HG02970 (cell line): ENCODE results near the gene STON2.

Experiments
- ATAC-seq: cut with Tn5 transposase; IDR thresholded peaks from one replicate; pipeline ENCODE4 v1.9.1; 2021; ENCODE audit warnings: mild to moderate bottlenecking, moderate library complexity, moderate number of reproducible peaks; ENCODE audit not compliant: unreplicated experiment, low FRiP score

The STON2 gene

DNA sequence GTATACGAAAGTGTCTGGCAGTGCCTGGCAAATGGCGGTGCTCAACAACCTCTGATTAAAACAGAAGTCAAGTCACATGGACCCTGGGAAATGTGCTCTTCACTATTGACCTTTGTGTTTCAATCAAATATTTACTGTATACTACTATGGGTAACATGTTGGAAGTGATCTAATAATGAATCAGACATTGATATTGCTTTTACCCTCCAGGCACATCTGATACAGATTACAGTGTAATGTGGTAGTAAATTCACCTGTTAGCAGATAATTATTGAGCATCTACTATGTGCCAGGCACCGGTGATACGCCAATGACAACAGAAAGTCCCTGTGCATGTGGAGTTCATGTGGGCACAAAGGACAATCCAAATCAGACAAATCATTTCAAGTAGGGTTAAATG lies 63.1 kb downstream of the STON2 start:
- no peak for ATAC-seq

DNA sequence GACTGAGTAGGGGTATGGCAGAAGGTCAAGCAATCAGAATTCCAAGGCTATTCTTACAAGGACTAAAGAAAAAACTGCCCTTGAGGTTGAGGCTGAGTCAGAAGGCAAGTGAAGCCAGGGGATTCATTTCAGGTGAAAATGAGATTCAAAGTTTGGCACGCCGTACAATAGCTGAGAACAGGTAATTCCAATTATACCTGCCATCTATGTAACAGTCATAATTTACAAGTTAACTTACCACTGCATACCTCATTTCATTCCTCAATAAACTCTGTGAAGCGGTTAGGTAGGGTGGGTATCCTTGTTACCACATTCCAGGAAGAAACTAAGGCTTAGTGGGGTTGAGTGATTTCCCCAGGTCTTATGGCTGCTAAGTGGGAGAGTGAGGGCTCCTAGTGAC lies 64.1 kb downstream of the STON2 start:
- ATAC-seq, result no peak

DNA sequence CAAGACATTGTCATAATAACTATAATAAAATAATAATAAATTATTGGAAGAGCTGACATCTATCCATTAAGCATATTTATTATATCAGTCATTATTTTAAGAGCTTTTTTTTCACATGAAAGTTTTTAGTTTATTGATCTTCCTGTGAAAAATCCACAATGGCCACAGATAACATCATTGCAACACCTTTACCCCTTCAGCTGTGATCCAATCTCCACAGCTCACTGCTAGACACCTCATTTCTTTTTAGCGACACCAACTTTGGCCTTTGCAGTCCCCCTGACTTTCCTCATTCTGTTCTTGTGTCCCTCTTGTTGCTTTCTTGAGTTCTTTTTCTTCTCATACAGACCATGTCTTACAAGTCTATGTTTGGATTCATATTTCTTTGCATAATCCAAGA lies 67.4 kb downstream of the STON2 start:
- no peak for ATAC-seq

DNA sequence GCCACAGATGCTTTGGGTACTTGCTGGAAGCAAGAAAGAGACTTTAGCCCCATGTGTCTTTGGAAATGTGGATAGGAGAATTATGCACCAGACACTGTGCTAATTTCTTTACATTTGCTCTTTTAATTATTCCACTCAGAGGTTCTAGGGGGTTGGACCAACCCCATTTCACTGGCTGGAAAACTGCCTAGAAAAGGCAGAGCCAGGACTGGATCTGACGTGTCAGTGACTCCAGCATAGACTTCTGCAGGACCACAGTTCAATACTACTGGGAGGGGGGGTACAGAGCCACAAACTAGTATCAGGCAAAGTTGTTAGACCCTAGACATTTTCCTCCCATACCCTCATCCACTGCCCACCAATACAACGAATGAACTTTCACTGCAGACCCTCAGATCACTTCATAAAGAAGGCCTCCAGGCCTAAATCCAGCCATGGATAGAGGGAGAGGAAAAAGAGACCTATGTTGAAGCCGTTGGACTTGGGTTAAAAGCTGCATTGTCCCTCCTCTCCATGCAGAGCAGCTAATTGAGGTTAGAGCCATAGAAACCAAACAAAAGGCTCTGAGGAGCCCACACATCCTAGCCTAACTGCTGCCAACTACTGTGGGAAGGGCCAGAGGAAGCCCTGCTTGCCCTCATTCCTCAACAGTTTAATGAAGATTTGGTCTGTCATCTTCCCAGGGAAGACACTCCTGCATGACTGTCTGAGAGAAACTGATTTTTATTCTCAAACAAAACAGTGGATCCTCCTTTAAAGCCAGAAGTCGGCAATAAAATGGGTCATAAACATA lies 68.7 kb downstream of the STON2 start:
- no peak for ATAC-seq

DNA sequence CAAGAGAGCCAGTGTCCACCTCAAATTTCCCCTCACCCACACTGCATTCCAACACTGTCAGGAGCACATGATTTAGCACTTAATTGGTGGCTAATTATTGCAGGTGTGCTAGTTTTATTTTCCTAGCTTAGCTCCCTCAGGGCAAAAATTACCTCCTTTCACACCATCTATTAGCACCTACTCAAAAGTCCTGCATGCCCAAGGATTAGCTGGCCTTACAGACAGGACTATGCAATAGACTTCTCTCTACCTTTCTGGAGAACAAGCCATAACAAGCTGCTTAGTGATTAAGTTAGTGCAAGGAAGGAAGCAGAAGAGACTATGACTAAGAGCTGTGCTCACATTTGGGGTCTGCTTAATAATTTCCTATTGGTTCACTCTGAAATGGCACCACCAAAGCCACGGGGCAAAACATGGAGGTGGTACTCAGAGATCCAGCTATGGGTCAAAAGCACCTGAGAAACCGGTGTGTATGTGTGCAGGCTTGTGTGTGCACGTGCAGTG lies 69.5 kb downstream of the STON2 start:
- ATAC-seq, result no peak

DNA sequence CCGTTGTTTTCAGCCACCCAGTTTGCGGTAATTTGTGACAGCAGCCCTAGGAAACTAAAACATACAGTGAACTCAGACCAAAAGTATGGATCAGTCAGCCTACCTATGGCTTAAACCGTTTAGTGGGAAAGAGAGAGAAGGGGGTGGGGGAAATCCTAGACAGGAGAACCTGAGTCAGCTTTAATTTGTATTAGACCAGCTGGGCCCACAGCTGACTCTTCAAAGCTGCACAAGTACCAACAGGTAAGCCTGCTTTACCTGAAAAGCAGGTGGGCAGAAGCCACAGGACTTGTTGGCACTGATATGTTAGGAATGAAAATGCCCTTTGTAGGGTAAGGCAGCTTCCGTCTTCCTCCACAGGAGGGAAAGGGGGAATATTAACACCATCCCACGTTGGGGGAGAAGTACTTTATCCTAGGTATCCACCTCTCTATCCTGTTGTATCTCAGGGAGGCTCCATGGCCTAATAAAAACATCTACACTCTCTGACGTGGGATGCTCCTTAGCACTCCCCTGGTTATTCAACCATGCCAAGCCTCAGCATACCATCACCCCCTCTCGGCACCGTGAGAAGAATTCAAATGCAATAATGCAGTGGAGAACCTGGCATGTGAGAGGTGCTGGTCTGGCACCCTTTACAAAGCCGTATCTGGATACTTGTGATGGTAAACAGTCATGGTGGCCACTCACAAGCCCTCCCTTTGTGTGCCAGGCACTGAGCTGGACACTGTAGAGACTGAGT lies 70.3 kb downstream of the STON2 start:
- no peak for ATAC-seq

DNA sequence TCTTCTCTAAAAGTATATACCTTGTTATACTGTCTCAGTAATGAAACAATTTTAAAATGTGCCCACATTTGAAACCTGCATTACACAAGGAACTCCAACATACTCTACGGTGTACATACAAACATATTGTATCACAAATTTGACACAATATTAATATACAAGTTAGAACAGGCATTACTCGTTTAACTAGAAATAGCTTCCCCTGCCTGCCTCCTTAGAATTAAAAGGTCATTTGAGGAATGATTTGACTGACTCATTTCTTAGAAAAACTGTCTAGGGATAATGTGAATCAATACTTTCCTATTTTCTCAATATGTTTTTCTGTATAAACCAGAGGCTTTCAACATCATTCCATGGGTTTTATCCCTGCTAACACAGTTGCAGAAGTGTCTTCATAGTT lies 73.7 kb downstream of the STON2 start:
- ATAC-seq, result no peak

DNA sequence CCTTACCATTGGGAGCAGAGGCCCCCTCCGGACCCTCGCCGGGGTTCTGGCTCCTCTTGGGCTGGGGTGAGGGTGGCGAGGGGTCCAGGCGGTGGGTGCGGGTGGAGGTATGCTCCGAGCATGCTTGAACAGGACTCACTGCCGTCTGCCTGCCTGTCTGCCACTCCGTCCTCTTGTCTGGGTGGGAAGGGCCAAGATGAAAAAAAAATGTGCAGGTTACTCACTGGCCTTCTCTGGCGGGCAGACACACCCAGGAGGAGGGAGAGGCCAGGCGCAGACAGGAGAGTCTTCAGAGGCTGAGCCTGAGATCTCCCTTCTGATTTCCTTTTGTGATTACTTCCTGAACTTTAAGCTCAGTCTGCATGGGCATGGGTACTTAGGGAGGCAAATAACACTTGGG lies 76.1 kb downstream of the STON2 start:
- ATAC-seq, result no peak

DNA sequence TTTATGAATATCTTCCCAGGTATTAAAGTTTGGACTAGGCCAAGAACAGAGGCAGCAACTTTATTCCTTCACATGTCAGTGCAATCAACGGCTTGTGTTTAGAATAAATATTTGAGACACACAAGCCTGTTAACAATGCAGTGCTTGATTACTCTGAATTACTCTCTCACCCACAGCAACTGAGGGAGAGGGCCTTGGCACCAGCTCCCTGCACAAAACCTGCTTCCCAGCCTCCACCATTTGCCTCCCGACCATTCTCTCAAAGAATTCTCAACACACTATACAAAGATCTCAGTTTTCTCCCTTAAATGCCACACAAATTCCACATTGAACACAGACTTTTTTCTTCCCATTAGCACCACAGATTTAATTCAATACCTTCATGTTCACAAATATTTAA lies 77.0 kb downstream of the STON2 start:
- no peak for ATAC-seq

DNA sequence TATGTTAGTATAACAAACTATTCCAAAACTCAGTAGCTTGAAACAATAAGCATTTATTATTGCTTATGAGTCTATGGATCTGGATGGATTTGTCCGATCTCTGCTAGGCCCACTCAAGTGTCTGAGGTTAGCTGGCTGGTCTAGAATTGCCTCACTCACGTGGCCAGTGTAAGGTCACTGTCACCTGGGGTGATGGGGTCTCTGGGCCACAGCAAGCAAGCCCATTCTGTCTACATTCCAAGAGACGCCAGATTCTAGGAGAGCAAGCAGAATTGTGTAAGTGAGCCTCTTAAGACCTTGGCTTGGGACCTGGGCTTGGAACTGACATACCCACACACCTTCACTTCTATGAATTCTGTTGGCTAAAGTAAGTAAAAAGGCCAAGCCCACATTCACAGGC lies 80.2 kb downstream of the STON2 start:
- no peak for ATAC-seq

DNA sequence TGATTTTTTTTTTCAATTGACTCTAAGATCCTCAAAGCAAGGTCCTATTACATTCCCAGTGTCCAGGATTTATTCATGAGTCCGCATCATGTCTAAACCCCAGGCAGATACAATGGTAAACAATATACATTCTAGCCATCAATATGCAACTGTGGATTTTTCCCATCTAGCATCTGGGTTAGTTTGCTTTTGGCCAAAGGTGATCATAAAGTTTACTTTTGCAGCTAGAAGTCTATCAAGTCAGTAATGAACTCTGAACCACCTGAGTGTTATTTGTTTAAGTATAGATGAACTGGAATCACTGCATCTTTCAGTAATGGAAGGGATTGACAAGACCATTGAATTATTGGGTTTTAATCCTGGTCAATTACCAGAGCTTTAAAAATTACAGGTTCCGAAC lies 80.8 kb downstream of the STON2 start:
- ATAC-seq, result no peak

DNA sequence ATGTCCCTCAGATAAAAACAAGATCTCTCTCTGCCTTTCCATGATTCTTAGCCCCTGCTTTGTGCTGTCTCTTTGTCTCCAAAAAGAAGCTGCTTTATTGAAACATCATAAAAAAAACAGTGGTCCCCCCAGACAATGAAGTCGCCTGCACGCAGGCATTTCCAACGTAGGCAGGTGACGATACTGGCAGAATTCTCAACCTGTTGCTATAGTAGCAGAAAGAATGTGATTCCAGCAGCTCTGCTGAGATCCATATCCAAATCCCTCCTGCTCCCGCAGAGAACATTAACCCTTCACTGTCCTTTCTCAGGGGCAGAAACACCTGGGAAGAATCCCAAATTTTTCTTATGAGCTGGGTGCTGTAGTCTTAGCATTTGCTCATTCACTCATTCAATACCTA lies 84.8 kb downstream of the STON2 start:
- no peak for ATAC-seq

DNA sequence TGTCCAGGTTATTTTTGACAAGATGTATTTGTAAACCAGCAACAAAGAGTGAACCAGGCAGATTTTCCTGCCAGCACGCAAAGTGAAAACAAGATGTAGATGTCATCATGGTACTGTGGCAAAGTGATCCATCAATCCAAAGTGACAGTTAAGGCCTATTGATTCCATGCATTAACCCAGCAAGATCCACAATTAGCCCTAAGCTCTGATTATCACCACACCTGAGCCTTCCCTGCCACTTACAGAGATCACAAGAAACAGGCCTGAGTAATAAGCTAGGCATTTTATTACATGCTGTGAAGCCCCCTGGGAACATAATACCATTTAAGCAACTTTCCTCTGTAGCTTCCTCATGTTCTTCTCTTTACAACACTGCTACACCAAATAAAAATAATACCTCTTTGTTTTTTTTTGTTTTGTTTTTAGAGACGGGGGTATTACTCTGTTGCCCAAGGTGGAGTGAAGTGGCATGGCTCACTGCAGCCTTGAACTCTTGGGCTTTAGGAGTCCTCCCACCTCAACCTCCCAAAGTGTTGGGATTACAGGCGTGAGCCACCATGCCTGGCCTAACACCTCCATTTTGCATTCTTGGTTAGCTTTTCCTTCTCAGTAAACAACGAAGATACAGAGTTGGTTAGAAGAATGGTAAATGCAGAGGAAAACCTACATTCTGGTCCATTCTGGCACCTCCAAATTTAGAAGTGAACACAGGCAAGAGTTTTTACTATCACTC lies 85.5 kb downstream of the STON2 start:
- ATAC-seq, result no peak

DNA sequence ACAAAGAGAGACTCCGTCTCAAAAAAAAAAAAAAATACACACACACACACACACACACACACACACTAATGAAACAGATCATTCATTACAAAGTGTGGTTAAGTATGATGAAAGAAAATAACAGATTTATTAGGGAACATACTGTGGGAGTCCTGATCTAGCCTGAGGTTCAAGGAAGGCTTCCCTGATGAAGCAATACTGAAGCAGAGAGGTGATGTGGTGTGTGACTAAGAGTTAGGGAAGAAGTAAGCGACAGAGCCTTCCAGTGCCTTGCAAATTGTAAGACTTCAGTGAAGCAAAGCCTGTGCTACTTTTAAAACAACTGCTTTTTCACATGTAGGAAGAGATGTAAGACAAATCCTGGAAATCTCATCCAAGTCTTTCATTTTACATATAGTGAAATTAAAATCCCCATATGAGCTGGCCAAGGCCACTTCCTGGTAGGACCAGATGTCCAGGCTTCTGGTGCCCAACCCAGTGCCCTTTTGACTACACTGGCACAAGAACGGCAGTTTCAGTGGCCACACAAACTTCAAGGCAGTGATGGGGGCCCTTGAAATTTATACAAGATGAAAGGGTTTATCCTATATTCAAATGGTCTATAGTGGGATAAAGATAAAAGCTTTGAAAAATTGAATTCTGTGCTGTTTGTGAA lies 86.2 kb downstream of the STON2 start:
- no peak for ATAC-seq

DNA sequence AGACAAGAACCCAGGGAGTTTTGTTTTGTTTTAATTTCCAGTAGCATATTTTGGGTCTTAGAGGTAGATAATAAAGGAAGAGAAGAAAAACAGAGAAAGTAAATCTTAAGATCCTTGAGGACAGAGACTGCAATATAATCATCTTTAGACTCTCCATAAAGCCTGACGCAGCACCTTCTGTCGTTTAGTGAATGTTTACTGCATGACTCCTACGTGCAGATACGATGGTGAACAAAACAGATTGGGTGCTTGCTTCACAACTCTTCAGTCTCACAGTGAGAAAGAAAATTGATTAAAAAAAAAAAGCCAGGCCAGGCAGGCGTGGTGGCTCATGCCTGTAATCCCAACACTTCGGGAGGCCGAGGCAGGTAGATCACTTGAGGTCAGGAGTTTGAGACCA lies 86.9 kb downstream of the STON2 start:
- ATAC-seq, result no peak

DNA sequence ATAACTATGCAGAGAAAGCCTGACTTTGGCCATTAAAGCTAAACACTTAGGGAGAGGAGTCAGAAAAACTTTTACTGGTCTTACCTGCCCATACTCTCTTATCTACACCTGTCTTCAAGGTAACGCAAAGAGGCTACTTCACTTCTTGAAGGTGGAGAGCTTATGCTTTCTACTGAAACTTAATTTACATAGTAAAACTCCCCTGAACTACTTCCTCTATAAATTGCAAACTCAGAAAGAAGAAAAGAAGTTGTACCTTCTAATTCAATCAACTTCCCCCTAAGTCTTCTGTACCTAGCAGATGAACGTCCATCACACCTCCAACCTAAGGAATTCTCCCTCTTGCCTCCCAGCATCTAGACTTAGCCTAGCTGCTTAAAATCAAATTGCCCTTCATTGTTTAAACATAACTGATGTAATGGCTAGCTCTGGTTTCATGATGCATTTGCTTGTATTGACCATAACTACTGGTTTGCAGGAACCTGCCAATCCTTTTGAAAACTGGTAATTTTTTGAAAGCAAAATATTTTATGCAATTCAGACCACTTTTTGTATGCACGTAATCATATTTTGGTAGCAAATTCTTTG lies 87.7 kb downstream of the STON2 start:
- no peak for ATAC-seq

DNA sequence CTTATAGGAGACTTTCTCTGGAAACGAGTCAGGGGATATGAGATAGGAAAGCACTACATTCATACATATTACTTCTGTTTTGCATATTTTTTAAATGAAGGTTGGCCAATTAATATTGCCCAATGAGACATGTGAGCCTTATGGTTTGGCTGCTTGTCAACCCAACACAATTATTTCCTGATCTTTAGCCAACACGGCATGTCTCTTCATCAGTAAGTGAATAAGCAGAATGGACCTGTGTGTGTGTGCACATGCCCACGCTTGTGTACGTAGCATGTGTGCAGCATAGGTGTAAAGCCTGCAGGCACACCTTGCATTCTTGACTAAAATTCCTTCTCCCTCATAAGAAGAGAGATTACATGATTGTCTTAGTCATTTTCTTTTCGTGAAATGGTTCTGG lies 88.3 kb downstream of the STON2 start:
- ATAC-seq, result no peak

DNA sequence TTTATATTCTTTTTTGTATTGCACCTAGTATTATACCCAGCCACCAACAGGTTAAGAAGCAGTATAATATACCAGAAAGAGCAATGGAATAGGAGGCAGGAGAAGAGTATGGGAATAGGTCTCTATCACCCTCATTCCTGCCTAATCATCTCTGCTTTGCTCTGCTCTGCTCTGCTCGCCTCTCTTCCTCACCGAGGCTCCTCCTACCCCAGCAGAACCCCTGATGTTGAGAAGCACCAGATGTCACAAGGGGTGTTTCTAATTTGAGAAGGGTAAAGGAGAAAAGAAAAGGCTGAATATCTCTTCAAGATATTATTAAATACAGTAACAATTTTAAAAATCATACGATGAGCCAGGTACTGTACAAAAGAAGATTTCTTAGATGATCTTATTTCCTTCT lies 89.0 kb downstream of the STON2 start:
- no peak for ATAC-seq

DNA sequence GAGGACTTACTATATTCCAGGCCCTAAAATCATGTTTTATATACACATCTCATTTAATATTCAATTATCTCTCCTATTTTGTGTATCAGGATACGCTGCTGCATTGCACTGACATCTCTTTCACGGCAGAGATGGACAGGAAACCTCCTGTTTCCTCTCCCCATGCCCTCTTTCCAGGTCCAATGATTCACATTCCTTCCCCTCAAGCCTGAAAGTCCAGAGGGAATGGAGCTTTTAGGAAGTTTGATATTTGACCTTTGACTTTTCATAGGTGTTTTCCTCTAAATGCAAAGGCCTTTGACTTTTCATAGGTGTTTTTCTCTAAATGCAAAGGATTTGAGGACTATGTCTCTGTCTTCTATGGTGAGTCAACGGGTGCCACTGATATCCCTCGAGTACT lies 89.5 kb downstream of the STON2 start:
- no peak for ATAC-seq

DNA sequence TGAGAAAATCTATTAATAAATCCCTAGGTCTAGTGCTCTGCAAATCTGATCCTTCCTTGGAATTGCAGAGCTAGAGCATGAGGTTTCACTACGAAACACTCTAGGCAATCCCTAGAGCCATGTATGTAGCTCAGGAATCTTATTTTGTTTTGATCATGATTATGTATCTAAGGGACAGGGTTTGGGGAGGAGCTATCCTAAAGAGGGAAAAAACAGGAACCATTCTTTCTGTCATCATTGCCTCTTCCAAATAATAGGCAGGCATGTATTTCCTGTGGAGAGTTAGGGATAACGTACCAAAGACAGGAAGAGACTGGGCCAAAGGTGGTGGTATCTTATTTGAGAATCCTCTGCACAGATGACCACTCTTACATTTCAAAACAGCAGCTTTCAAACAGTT lies 90.6 kb downstream of the STON2 start:
- no peak for ATAC-seq
